GM21717 (cell line): ENCODE data around the gene MCF2L.

Experiments
- ATAC-seq: cut with Tn5 transposase; IDR thresholded peaks from one replicate; pipeline ENCODE4 v1.9.1; 2021; ENCODE audit warnings: mild to moderate bottlenecking, moderate library complexity; ENCODE audit not compliant: unreplicated experiment

Gene MCF2L

GRCh38 chr13:113060557-113061270 lies 91.7 kb downstream of the MCF2L start:
- no peak for ATAC-seq

- ATAC-seq = no peak
These were observed 92.2 kb downstream of the MCF2L start for GRCh38 chr13:113061271-113061625.

DNA sequence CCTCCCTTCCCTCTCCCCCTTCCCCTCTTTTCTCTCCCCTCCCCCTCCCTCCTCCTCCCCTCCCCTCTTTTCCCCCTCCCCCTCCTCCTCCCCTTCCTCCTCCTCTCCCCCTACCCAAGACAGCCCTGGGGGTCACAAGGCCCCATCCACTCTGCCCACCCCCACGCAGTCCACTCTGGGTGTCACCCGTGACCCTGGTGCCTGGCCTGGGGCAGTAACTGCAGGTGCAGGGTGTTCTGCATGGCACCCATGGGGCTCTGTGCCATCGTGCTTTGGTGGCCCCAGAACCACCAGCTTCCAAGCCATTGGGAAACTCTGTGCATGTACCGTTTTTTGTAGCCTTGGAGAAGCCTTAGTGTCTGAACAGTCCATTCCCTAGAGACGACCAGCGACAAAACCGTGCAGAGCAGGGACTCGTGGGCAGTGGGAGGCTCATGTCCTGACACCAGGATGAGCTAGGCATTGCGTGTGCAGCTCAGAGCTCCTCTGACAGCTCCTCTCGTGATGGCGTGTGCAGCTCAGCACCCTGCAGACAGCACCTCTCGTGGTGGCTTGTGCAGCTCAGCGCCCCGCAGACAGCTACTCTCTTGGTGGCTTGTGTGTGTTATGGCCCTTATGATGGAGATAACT lies 92.9 kb downstream of the MCF2L start:
- ATAC-seq = no peak

GRCh38 chr13:113062691-113063090 lies 93.7 kb downstream of the MCF2L start:
- ATAC-seq = no peak

DNA sequence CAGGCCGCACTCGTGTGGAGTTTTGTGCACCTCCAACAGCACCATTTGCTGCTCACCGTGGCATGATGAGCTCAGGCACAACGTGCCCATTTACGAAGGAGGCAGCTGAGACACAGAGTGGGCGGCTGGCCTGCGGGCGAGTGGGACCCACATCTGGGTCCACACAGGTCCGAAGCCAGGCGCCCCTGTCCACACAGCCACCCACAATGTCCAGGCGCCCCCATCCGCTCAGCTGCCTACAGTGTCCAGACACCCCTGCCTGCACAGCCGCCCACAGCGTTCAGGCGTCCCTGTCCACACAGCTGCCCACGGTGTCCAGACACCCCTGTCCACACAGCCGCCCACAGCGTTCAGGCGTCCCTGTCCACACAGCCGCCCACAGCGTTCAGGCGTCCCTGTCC lies 94.1 kb downstream of the MCF2L start:
- ATAC-seq = no peak

DNA sequence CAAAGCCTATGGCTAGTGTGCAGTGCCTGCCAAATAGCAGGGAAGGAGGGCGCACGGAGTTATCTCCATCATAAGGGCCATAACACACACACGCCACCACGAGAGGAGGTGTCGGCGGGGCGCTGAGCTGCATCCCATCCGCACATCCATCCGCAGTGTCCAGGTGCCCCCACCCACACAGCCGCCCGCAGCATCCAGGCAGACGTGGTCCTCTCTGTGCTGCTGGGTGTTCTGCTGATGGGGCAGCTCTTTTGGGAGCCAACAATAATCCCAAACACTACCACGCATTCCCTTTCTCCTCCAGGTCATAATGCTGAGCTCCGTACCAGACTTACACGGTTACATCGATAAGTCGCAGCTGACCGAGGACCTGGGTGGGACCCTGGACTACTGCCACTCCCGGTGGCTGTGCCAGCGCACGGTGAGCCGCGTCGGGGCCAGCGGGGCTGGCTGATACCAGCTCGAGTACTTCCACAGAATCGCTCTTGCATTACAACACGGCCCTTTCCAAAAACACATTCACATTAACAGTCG lies 95.1 kb downstream of the MCF2L start:
- ATAC-seq = no peak

- no peak for ATAC-seq
These were observed 95.8 kb downstream of the MCF2L start for GRCh38 chr13:113064534-113065405.

DNA sequence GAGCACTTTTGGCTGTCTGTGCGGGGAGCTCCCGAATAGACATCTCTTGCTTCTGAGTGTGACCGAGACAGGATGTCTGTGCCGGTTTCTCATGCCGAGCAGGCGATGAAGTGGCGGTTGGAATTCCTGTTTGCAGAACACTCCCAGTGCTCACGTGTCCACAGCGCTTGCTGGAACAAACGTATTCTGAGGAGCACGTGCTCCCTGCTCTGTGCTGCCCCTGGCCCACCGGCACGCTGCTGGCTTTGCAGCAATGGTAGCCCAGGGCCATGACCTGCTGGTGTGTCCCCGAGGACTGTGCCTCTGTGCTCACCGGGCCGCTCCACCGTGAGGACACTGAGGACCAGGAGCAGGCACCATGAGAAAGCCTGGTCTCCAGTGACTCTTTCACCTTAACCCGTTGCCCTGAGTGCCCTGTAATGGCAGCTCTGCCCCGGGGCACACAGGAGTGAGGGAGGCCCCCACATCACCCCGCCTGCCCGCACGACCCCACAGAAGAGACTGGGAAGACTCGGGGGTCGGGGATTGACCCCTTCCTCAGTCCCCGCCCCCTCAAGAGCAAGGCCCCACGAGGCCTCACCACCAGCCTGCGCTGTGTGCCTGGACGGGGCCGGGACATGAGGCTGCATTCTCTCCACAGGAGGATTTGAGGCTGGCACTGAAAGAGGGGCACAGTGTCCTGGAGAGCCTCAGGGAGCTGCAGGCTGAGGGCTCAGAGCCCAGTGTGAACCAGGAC lies 96.6 kb downstream of the MCF2L start:
- no peak for ATAC-seq

- ATAC-seq = no peak
These were observed 97.1 kb downstream of the MCF2L start for GRCh38 chr13:113066142-113066455.

DNA sequence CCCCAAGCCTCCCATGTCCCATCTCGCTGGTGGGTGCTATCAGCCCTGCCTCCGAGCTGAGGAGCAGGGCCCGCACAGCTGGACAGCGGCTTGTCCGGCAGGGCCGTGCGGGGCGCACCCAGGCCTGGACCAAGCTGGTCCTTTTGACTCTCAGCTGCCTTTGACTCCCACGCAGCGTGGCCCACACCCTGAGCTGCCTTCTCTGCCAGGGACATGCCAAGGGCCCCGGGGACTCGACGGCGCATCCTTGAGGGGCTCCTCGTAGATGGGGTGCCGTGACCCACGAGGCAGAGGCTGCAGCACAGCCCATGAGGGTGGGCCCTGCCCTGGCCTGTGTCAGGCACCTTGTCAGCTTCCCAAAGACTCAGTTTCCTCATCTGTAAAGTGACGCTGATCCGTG lies 97.7 kb downstream of the MCF2L start:
- ATAC-seq = no peak

GRCh38 chr13:113069861-113070805 lies 101.1 kb downstream of the MCF2L start:
- ATAC-seq = no peak

DNA sequence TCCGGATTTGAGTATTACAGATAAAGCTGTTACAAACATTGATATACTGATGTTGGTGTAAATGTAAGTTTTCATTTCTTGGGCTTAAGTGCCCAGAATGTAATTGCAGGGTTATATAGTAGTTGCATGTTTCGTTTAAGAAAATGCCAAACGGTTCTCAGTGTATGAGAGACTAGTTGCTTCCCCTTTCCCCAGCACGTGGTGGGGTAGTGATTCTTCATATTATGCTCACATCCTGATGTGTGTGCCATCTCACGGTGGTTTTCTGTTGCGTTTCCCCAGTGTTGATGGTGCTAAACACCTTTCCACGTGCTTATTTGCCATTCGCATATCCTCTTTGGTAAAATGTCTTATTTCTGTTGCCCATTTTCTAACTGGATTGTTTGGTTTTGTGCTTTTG lies 101.8 kb downstream of the MCF2L start:
- no peak for ATAC-seq

DNA sequence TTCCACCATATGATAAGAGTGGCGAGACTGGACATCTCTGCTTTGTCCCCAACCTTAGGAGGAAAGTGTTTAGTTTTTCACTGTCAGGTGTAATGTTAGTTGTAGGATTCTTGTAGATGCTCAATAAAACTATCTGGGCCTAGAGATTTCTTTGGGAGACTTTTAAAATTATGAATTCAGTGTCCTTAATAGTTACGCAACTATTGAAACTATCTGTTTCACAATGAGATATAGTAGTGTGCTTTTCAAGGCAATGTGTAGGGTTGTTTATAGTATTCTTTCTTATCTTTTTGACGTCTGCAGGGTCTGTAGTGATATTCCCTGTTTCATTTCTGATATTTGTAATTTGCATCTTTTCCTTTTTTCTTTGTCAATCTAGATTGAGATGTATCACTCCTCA lies 103.4 kb downstream of the MCF2L start:
- ATAC-seq = no peak

GRCh38 chr13:113073942-113074341 lies 104.9 kb downstream of the MCF2L start:
- ATAC-seq = no peak

DNA sequence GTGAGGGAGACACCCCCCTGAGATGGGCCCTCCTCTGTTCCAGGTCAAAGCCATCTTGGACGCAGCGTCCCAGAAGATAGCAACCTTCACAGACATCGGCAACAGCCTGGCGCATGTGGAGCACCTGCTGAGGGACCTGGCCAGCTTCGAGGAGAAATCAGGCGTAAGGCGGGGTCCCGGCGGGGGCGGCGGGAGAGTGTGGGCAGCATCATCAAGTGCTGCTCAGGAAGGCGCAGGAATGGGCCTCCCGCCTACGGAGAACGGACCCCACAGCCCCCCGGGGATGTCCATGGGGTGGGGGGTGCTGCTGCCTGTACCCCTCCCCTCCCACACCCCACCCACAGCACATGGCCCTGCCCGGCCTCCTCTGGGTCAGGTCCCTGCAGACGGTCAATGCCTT lies 105.4 kb downstream of the MCF2L start:
- no peak for ATAC-seq

DNA sequence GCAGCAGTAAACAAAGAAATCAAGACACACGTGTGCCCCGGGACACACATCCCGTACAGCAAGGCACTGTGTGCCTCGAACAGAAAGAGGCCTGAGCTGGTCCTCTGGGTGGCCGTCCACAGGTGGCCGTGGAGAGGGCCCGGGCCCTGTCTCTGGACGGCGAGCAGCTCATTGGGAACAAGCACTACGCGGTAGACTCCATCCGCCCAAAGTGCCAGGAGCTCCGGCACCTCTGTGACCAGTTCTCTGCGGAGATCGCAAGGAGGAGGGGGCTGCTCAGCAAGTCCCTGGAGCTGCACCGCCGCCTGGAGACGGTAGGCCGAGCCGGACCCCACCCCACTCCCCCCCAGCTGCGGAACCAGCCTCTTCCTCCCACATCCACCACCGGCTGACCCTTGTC lies 105.9 kb downstream of the MCF2L start:
- no peak for ATAC-seq

GRCh38 chr13:113075711-113076110 lies 106.7 kb downstream of the MCF2L start:
- ATAC-seq = no peak

- ATAC-seq = no peak
These were observed 107.8 kb downstream of the MCF2L start for GRCh38 chr13:113076681-113077401.

DNA sequence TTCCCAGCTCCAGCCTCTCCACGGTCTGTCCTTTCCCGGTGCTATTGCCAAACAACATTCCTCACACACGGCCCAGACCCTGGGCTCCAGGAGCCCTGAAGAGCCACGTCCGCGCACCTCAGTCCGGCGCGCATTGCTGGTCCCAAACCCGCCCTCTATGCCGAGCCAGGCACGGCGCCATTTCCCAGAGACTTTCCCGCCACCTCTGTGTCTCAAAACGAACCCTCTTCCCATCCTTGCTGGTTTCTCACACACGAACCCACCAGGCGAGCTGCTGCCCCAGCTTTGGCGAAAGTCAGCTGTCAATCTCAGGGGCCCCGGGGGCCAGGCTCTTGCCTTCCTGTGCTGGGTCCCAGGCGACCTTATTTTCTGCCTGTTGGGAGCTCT lies 108.5 kb downstream of the MCF2L start:
- no peak for ATAC-seq
